ENCODE measurements around the gene BTBD3. TPM values are rescaled to one million over a fixed set of nuclear protein-coding genes. Genes with fewer than 3 reads are reported as not detected.

BTBD3 gene
- total RNA-seq, 1 donor: 32.9 TPM

DNA sequence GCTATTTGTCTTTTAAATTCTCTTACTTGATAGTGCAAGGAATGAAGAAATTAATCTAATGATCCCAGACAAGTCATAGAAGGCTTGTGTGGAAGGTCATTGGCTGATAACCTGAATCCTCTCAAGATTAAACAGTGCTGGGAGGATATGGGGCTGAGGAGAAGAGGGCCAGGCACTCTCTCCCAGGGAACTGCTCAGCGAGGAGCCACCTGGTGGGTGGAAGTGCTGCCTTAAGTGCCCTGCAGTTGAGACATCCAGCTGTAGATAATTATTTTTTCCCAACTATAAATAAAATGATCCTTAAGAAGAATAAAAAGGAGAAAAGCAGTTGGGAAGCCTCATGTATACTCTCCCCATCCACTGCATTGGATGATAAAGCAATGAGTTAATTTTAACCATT lies 47.9 kb downstream of the BTBD3 start:
- no peak for DNase-seq (ENCODE audit: low read depth in 2 of 3, low spot score in 2 of 3)

DNA sequence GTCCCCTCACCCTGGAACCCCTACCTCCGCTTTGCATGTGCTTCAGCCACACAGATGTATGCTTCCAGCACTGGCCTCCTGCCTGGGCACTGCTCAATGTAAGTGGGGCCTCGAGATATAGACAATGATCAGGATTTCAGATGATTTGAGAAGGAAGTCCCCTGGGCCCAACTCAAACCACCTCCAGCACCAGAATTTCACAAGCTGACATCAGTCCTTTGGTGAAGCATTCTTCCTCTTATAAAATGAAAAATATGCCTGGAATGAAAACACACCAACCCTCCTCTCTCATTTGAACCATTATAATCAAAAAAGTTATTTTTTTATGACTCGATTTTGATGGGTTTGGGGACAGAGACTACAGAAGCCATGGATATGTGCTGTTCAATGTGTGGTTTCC lies 48.5 kb downstream of the BTBD3 start:
- no peak for DNase-seq (ENCODE audit: low read depth in 2 of 3, low spot score in 2 of 3)

DNA sequence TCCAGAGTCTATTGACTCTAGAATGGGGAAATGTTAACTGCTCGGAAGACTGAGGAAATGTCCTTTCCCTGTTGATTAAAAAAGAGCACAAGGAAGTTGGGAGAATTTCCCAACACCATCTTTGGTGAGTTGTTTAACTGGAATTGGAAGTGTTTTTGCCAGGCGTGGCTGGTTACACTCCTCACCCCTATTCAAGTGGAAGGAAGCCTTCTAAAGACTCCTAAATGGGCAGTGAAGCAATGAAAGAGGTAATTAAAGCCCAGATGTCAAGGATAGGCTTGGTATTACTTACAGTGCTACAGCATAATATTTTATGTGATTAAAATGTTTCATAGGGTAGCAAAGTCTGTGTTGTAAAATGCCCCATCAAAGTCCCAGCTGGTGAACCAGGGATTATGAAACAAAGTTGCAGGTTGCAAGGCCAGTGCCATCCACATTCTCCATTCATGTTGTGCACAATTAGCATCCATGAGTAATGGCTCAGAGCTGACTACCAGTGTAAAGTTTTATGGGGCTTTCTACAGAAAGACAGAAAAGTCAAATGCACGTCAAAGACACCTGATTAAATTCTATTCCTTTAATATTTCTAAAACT lies 52.6 kb downstream of the BTBD3 start:
- DNase-seq (ENCODE audit: low read depth in 2 of 3, low spot score in 2 of 3): no peak

DNA sequence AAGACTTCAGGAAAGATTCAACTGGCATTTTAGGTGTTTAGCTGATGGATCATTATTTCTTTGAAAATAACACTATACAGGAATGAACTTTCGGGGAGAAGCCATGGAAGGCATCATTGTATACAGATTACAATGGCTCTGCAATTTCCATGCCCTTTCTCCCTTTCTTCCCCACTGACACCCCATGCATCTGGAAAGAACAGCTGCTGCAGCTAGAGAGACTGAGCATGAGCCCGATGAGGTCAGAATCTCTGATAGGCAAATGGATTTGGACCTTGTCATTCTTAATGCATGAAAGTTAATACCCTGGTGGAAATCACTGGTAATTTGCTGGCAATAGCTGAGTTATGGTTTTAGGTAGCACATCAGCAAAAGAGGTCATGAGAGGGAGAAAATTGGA lies 54.8 kb downstream of the BTBD3 start:
- no peak for DNase-seq (ENCODE audit: low read depth in 2 of 3, low spot score in 2 of 3)
